Ishikawa (cell line): ENCODE results near the gene GUCY2D.

Experiments used
- CEBPB ChIP-seq: IDR thresholded peaks from 2 replicates; pipeline ENCODE4 v1.6.1; 2012
- CREB1 ChIP-seq: IDR thresholded peaks from 2 replicates; pipeline ENCODE4 v1.6.1; 2012; ENCODE audit warnings: low read depth
- EGR1 ChIP-seq: IDR thresholded peaks from 2 replicates; pipeline ENCODE4 v1.6.1; 2012
- EP300 ChIP-seq: IDR thresholded peaks from 2 replicates; pipeline ENCODE4 v1.6.1; 2012; ENCODE audit warnings: borderline replicate concordance
- FOXM1 ChIP-seq: IDR thresholded peaks from 2 replicates; pipeline ENCODE4 v1.6.1; 2012; ENCODE audit warnings: low read depth, borderline replicate concordance
- MAX ChIP-seq: IDR thresholded peaks from 2 replicates; pipeline ENCODE4 v1.6.1; 2012
- NFIC ChIP-seq: IDR thresholded peaks from 2 replicates; pipeline ENCODE4 v1.6.1; 2012
- RAD21 ChIP-seq: IDR thresholded peaks from 2 replicates; pipeline ENCODE4 v1.6.1; 2012; ENCODE audit warnings: low read depth
- REST ChIP-seq: IDR thresholded peaks from 2 replicates; pipeline ENCODE4 v1.6.1; 2012; ENCODE audit warnings: low read depth, mild to moderate bottlenecking
- TAF1 ChIP-seq: IDR thresholded peaks from 2 replicates; pipeline ENCODE4 v1.6.1; 2012; ENCODE audit warnings: low read depth, mild to moderate bottlenecking
- TCF12 ChIP-seq: IDR thresholded peaks from 2 replicates; pipeline ENCODE4 v1.6.1; 2012; ENCODE audit warnings: low read depth
- TEAD4 ChIP-seq: IDR thresholded peaks from 2 replicates; pipeline ENCODE4 v1.6.1; 2012
- USF1 ChIP-seq: IDR thresholded peaks from 2 replicates; pipeline ENCODE4 v1.6.1; 2012
- YY1 ChIP-seq: IDR thresholded peaks from 2 replicates; pipeline ENCODE4 v1.6.1; 2012; ENCODE audit warnings: low read depth
- ZBTB7A ChIP-seq: IDR thresholded peaks from 2 replicates; pipeline ENCODE4 v1.6.1; 2012; ENCODE audit warnings: low read depth

Gene GUCY2D

GRCh38 chr17:8057691-8058114 is 55.3 kb downstream of the GUCY2D start:
- TF ChIP-seq EGR1: no peak
- 0 out of 2 replicates have a peak, but pooled peaks have one; percentile 46 for TF ChIP-seq YY1
- TF ChIP-seq TEAD4: no peak
- TF ChIP-seq TAF1: no peak
- no peak for TF ChIP-seq REST
- peak; percentile 90 for TF ChIP-seq RAD21
- TF ChIP-seq MAX: peak; percentile 51; the same call in 1 of the 2 replicates
- TF ChIP-seq ZBTB7A: no peak
- TF ChIP-seq NFIC: no peak
- no peak for TF ChIP-seq CREB1
- no peak for TF ChIP-seq USF1
- TF ChIP-seq CEBPB: peak; percentile 39; the same call in 1 of the 2 replicates

- no peak for TF ChIP-seq MAX
- TF ChIP-seq YY1: no peak
- no peak for TF ChIP-seq NFIC
- no peak for TF ChIP-seq USF1
- no peak for TF ChIP-seq TCF12
- no peak for TF ChIP-seq EGR1
- TF ChIP-seq EP300: no peak
- no peak for TF ChIP-seq ZBTB7A
- TF ChIP-seq REST: no peak
- no peak for TF ChIP-seq TEAD4
- no peak for TF ChIP-seq CREB1
- no peak for TF ChIP-seq CEBPB
- TF ChIP-seq RAD21: no peak
- TF ChIP-seq TAF1: no peak
- TF ChIP-seq FOXM1: no peak
These were observed 56.7 kb downstream of the GUCY2D start for GRCh38 chr17:8059131-8059530.

GRCh38 chr17:8060274-8060673 is 57.9 kb downstream of the GUCY2D start:
- TF ChIP-seq CREB1 (no peak), REST (peak; percentile 52; the same call in 1 of the 2 replicates), YY1 (peak; percentile 52; the same call in 1 of the 2 replicates), NFIC (no peak), RAD21 (peak; percentile 81), TEAD4 (no peak), ZBTB7A (no peak)

- TF ChIP-seq MAX: no peak
- TF ChIP-seq TAF1: no peak
- TF ChIP-seq ZBTB7A: no peak
These were observed 60.0 kb downstream of the GUCY2D start for GRCh38 chr17:8062435-8062806.

- TF ChIP-seq NFIC (no peak), YY1 (no peak), MAX (no peak), ZBTB7A (no peak)
These were observed 60.5 kb downstream of the GUCY2D start for GRCh38 chr17:8062807-8063483.
